Activated CD4-positive, alpha-beta memory T cell treated with anti-CD3 and anti-CD28 coated beads for 36 hours (primary cell): Measurements from ENCODE around the gene LBH. TPM values are rescaled to one million over a fixed set of nuclear protein-coding genes. Genes with fewer than 3 reads are reported as not detected.
A peak's percentile ranks its signal among the peaks of the same experiment; 100 is the strongest.

Experiments used
- CTCF ChIA-PET: fragments of 350-600 bp; sonication (Branson Sonifier 250); formaldehyde crosslinking; loops from one replicate; lab custom pipeline; 2021; ENCODE audit warnings: antibody characterized with exemption, inconsistent platforms; lab: Charles Lee
- POLR2A ChIA-PET: fragments of 350-600 bp; sonication (Branson Sonifier 250); formaldehyde crosslinking; loops from one replicate; lab custom pipeline; 2021; ENCODE audit warnings: antibody characterized with exemption; lab: Charles Lee
- DNase-seq: peaks from one replicate; pipeline ENCODE4 v3.0.0-alpha.2; 2020
- H3K27ac Mint-ChIP-seq: one replicate; pipeline ENCODE4 v1.8.0; 2021; ENCODE audit warnings: mixed read lengths
- H3K27me3 Mint-ChIP-seq: one replicate; pipeline ENCODE4 v1.8.0; 2021; ENCODE audit warnings: mixed read lengths
- H3K36me3 Mint-ChIP-seq: one replicate; pipeline ENCODE4 v1.8.0; 2021; ENCODE audit warnings: mixed read lengths
- H3K4me1 Mint-ChIP-seq: one replicate; pipeline ENCODE4 v1.8.0; 2021; ENCODE audit warnings: low read depth, mixed read lengths
- H3K4me3 Mint-ChIP-seq: one replicate; pipeline ENCODE4 v1.8.0; 2021; ENCODE audit warnings: mild to moderate bottlenecking, mixed read lengths
- H3K9me3 Mint-ChIP-seq: one replicate; pipeline ENCODE4 v1.8.0; 2021; ENCODE audit warnings: mixed read lengths
- intact Hi-C: fragments of 100-400 bp; cut with micrococcal nuclease; formaldehyde crosslinking; loops from one replicate; pipeline ENCODE4 v1.15.1; 2023
- total RNA-seq, 2 experiments: library from RNA; stranded (reverse); gene quantifications; one replicate each; pipeline ENCODE4 v1.2.3, GENCODE V29; 2021

The LBH gene
- total RNA-seq, 2 experiments from 2014 or later = 109 to 112 TPM

- ChIA-PET CTCF (no interaction called here), POLR2A (no interaction called here)
- no peak overlapping the region for H3K27ac Mint-ChIP-seq
- intact Hi-C loops = no loop called here
- peaks cover 6% of the 10 kb centered on the region for H3K9me3 Mint-ChIP-seq
- no peaks in the 10 kb centered on the region for H3K27me3 Mint-ChIP-seq
- H3K4me1 Mint-ChIP-seq = peaks cover 27% of the 10 kb centered on the region
- H3K36me3 Mint-ChIP-seq = no peaks in the 10 kb centered on the region
- DNase-seq = no peak
- no peak overlapping the region for H3K4me3 Mint-ChIP-seq
Observed at GRCh38 chr2:30296496-30296895, 65.2 kb downstream of the LBH start.

GRCh38 chr2:30298302-30298701, 67.0 kb downstream of the LBH start:
- Mint-ChIP-seq H3K36me3 (no peaks in the 10 kb centered on the region), H3K27me3 (no peaks in the 10 kb centered on the region), H3K9me3 (peaks cover 6% of the 10 kb centered on the region), H3K4me3 (no peak overlapping the region), H3K4me1 (peaks cover 22% of the 10 kb centered on the region), H3K27ac (peak overlapping the region; percentile 3)
- no peak for DNase-seq
- POLR2A ChIA-PET = interaction anchor here (0.8 to 1.6 kb wide), 5 partner anchors 25 to 68 kb away, joined by 3 to 7 read pairs (median 3); no protein-coding TSS in a partner anchor
- CTCF ChIA-PET = interaction anchor here (0.9 to 2.0 kb wide), 6 partner anchors 12 to 133 kb away, joined by 3 to 7 read pairs (median 4); no protein-coding TSS in a partner anchor
- intact Hi-C loops = loop anchor here (1.0 kb wide), 3 partner anchors 22 to 45 kb away; no protein-coding TSS in a partner anchor

DNA sequence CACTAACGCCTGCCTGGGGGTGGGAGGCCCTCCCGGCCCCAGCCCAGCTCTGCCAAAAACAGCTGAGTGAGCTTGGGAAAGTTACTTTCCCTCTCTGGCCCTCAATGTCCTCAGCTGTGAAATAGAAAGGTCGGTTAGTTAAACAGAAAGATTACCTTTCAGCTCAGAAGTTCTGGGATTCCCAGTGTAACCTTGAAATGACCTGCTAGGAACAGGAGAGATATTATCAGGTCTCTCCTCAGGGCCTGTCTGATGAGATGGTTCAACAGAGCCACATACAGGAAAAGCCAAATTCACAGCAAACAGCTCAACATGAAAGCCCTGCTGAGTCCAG, 68.8 kb downstream of the LBH start:
- Mint-ChIP-seq H3K27ac (no peak overlapping the region), H3K4me3 (no peak overlapping the region), H3K36me3 (no peaks in the 10 kb centered on the region), H3K4me1 (peaks cover 21% of the 10 kb centered on the region), H3K9me3 (peaks cover 6% of the 10 kb centered on the region), H3K27me3 (no peaks in the 10 kb centered on the region)
- CTCF ChIA-PET = interaction anchor here (0.8 to 1.2 kb wide), 2 partner anchors 34 to 147 kb away, joined by 3 to 4 read pairs; partner anchors contain the start of gene LCLAT1
- no peak for DNase-seq
- intact Hi-C loops = no loop called here
- POLR2A ChIA-PET = interaction anchor here (1.5 kb wide), 1 partner anchor 38 kb away, joined by 3 read pairs; no protein-coding TSS in a partner anchor

GRCh38 chr2:30300456-30301221, 69.3 kb downstream of the LBH start:
- H3K36me3 Mint-ChIP-seq = no peaks in the 10 kb centered on the region
- H3K4me3 Mint-ChIP-seq = no peak overlapping the region
- H3K4me1 Mint-ChIP-seq = peaks cover 26% of the 10 kb centered on the region
- intact Hi-C loops = no loop called here
- ChIA-PET POLR2A (interaction anchor here (1.5 kb wide), 1 partner anchor 38 kb away, joined by 3 read pairs; no protein-coding TSS in a partner anchor), CTCF (interaction anchor here (0.8 to 1.2 kb wide), 2 partner anchors 35 to 146 kb away, joined by 3 to 4 read pairs; partner anchors contain the start of gene LCLAT1)
- H3K9me3 Mint-ChIP-seq = peaks cover 6% of the 10 kb centered on the region
- H3K27me3 Mint-ChIP-seq = no peaks in the 10 kb centered on the region
- H3K27ac Mint-ChIP-seq = no peak overlapping the region
- DNase-seq = no peak

DNA sequence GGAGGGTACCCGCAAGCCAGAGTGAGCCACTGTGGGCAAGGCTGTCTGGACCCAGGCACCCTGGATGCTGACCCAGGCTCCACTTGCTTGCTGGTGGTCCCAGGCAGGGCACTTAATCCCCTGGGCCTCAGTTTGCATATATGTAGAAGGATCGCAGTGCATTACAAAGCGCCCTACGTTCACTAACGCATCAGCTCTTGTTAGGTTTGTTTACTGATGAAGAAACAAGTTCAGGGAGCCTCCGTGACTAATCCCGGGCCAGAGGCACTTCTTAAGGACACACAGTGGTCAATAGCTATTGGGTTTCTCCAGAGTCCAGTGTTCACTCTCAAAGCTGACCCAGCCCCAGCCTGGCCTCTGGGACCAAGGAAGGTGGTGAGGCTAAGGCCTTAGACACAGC, 70.2 kb downstream of the LBH start:
- DNase-seq = no peak
- CTCF ChIA-PET = no interaction called here
- Mint-ChIP-seq H3K4me1 (peaks cover 35% of the 10 kb centered on the region), H3K27me3 (no peaks in the 10 kb centered on the region), H3K27ac (no peak overlapping the region), H3K36me3 (peaks cover 3% of the 10 kb centered on the region), H3K9me3 (peaks cover 10% of the 10 kb centered on the region), H3K4me3 (no peak overlapping the region)
- intact Hi-C loops = no loop called here
- POLR2A ChIA-PET = no interaction called here

- no peak for DNase-seq
- intact Hi-C loops = no loop called here
- ChIA-PET POLR2A (interaction anchor here (0.6 kb wide), 1 partner anchor 14 kb away, joined by 4 read pairs; no protein-coding TSS in a partner anchor), CTCF (no interaction called here)
- peaks cover 35% of the 10 kb centered on the region for H3K4me1 Mint-ChIP-seq
- no peaks in the 10 kb centered on the region for H3K27me3 Mint-ChIP-seq
- no peak overlapping the region for H3K27ac Mint-ChIP-seq
- H3K4me3 Mint-ChIP-seq = no peak overlapping the region
- H3K9me3 Mint-ChIP-seq = peaks cover 13% of the 10 kb centered on the region
- H3K36me3 Mint-ChIP-seq = peaks cover 3% of the 10 kb centered on the region
Observed at GRCh38 chr2:30302566-30302965, 71.2 kb downstream of the LBH start.

- peaks cover 30% of the 10 kb centered on the region for H3K4me1 Mint-ChIP-seq
- POLR2A ChIA-PET = interaction anchor here (0.6 kb wide), 1 partner anchor 13 kb away, joined by 4 read pairs; no protein-coding TSS in a partner anchor
- H3K27ac Mint-ChIP-seq = no peak overlapping the region
Observed at GRCh38 chr2:30303095-30303494, 71.8 kb downstream of the LBH start.

GRCh38 chr2:30305235-30305634, 73.9 kb downstream of the LBH start:
- Mint-ChIP-seq H3K27me3 (no peaks in the 10 kb centered on the region), H3K9me3 (peaks cover 13% of the 10 kb centered on the region), H3K36me3 (peaks cover 3% of the 10 kb centered on the region), H3K27ac (peak overlapping the region; percentile 73), H3K4me1 (peaks cover 24% of the 10 kb centered on the region), H3K4me3 (no peak overlapping the region)
- peak; percentile 23 for DNase-seq
- ChIA-PET POLR2A (interaction anchor here (0.7 to 1.8 kb wide), 12 partner anchors 12 to 117 kb away, joined by 3 to 12 read pairs (median 3); no protein-coding TSS in a partner anchor), CTCF (interaction anchor here (0.8 to 2.2 kb wide), 6 partner anchors 17 to 405 kb away, joined by 3 to 10 read pairs (median 3); no protein-coding TSS in a partner anchor)
- intact Hi-C loops = loop anchor here (1.0 kb wide), 2 partner anchors 28 to 117 kb away; no protein-coding TSS in a partner anchor

More at GRCh38 chr2:30303095-30303494, 71.8 kb downstream of the LBH start:
- Mint-ChIP-seq H3K27me3 (no peaks in the 10 kb centered on the region), H3K36me3 (peaks cover 3% of the 10 kb centered on the region), H3K9me3 (peaks cover 13% of the 10 kb centered on the region), H3K4me3 (no peak overlapping the region)
- no peak for DNase-seq
- intact Hi-C loops = no loop called here
- CTCF ChIA-PET = interaction anchor here (1.2 kb wide), 1 partner anchor 55 kb away, joined by 3 read pairs; no protein-coding TSS in a partner anchor

DNA sequence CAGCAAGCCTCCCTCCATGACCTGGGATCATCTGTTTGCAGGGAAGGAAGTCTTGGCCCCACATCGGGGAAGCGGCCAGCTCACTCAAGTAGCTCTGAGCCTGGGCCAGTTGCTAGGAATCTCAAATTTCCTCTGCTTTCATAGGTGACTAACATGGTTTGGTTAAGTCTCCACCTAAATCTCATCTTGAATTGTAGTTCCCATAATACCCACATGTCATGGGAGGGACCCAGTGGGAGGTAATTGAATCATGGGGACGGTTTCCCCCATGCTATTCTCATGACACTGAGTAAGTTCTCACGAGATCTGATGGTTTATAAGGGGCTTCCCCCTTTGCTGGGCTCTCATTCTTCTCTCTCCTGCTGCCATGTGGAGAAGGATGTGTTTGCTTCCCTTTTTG, 75.2 kb downstream of the LBH start:
- Mint-ChIP-seq H3K27me3 (no peaks in the 10 kb centered on the region), H3K4me3 (no peak overlapping the region), H3K9me3 (peaks cover 13% of the 10 kb centered on the region), H3K27ac (peak overlapping the region; percentile 69), H3K36me3 (peaks cover 3% of the 10 kb centered on the region), H3K4me1 (peaks cover 33% of the 10 kb centered on the region)
- CTCF ChIA-PET = interaction anchor here (1.0 to 2.2 kb wide), 2 partner anchors 28 to 68 kb away, joined by 3 to 10 read pairs; no protein-coding TSS in a partner anchor
- intact Hi-C loops = no loop called here
- POLR2A ChIA-PET = interaction anchor here (1.3 to 1.8 kb wide), 3 partner anchors 40 to 74 kb away, joined by 3 to 12 read pairs (median 6); no protein-coding TSS in a partner anchor
- DNase-seq = peak; percentile 34

DNA sequence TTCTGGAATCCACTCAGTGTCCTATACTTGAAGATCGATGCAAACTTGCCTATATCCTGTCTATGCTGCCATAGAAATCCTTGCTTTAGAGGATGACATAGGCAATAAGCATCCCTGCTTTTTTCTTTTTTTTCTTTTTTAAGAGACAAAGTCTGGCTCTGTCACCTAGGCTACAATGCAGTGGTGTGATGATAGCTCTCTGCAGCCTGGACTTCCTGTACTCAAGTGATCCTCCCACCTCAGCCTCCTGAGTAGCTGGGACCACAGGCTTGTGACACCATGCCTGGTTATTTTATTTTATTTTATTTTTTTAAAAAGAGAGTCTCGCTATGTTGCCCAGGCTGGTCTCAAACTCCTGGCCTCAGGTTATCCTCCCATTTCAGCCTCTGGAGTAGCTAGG, 76.9 kb downstream of the LBH start:
- Mint-ChIP-seq H3K36me3 (peaks cover 3% of the 10 kb centered on the region), H3K9me3 (peaks cover 13% of the 10 kb centered on the region), H3K4me3 (no peak overlapping the region), H3K27ac (no peak overlapping the region), H3K4me1 (peaks cover 35% of the 10 kb centered on the region), H3K27me3 (no peaks in the 10 kb centered on the region)
- intact Hi-C loops = no loop called here
- CTCF ChIA-PET = interaction anchor here (0.5 to 1.1 kb wide), 3 partner anchors 26 to 228 kb away, joined by 3 to 4 read pairs (median 4); no protein-coding TSS in a partner anchor
- POLR2A ChIA-PET = no interaction called here
- no peak for DNase-seq
